K562 (cell line): ENCODE data around the gene COL26A1. TPM values are rescaled to one million over a fixed set of nuclear protein-coding genes. Genes with fewer than 3 reads are reported as not detected.
"Not testable (repeated sequence)": the region's sequence is repeated elsewhere in the genome, so short reads cannot be mapped to it uniquely, and the experiment has no call there.

Source experiments
- ATAC-seq: fragments of 200-7000 bp; cut with Tn5 transposase; 3 replicates; pipeline ENCODE4 v1.9.1; 2020; ENCODE audit warnings: moderate library complexity
- BruUV-seq: library from RNA; stranded (reverse); fragments of 400-500 nt; replicated peaks from 2 replicates; lab custom pipeline; 2021; lab: Mats Ljungman, UMichigan
- CTCF ChIA-PET: fragments of 300-600 bp; formaldehyde crosslinking; extraction: SDS; loops from one replicate; lab custom pipeline; 2021; ENCODE audit warnings: low intra/inter-chr PET ratio; lab: Yijun Ruan, JAX
- POLR2A ChIA-PET: fragments of 300-600, 350-650 bp; sonication (Branson Sonifier 250); formaldehyde crosslinking; extraction: SDS; loops from one replicate; lab custom pipeline; 2021; ENCODE audit warnings: antibody characterized with exemption, inconsistent platforms; lab: Yijun Ruan, JAX
- DNase-seq, 4 experiments: peaks; one replicate each; pipeline versions ENCODE4 v3.0.0 to v3.0.0-alpha.2; 2011 to 2018; ENCODE audit warnings: low spot score in 3 of 4, mixed read lengths in 3 of 4; ENCODE audit errors: extremely low read depth in 1 of 4
- FAIRE-seq: peaks from 2 replicates; lab custom pipeline; 2011; peaks lifted over from hg19 to GRCh38; lab: Jason Lieb, UNC
- H2AFZ ChIP-seq: 2 replicates; pipeline ENCODE4 v1.6.0; 2011; ENCODE audit warnings: low read depth, low read length, control low read depth, inconsistent platforms
- H3K27ac ChIP-seq: fragments of 200-600 bp; 3 replicates; pipeline ENCODE4 v1.8.0; 2011; ENCODE audit warnings: low read depth, mild to moderate bottlenecking, control low read depth, inconsistent platforms, low read length, moderate library complexity, mixed read lengths; ENCODE audit errors: extremely low read depth
- H3K27me3 ChIP-seq, 2 experiments: fragments of 300-600 bp in 1 of 2; 2 replicates in 1 of 2; 3 replicates in 1 of 2; pipeline versions ENCODE4 v1.6.0 to v1.8.0; 2011; ENCODE audit warnings: inconsistent platforms in 2 of 2, low read length in 2 of 2, mild to moderate bottlenecking in 1 of 2, mixed read lengths in 1 of 2, moderate library complexity in 1 of 2; ENCODE audit not compliant: control insufficient read depth in 2 of 2, insufficient read depth in 2 of 2
- H3K36me3 ChIP-seq: fragments of 300-600 bp; 3 replicates; pipeline ENCODE4 v1.8.0; 2011; ENCODE audit warnings: mild to moderate bottlenecking, low read length, inconsistent platforms; ENCODE audit not compliant: control insufficient read depth, insufficient read depth
- H3K4me1 ChIP-seq, 2 experiments: fragments of 200-600 bp in 1 of 2; replicated peaks in 1 of 2; 2 replicates in 1 of 2; 3 replicates in 1 of 2; pipeline versions ENCODE4 v1.5.1 to v1.8.0; 2011; ENCODE audit warnings: inconsistent platforms in 2 of 2, low read length in 2 of 2, mild to moderate bottlenecking in 1 of 2, mixed read lengths in 1 of 2, moderate library complexity in 1 of 2; ENCODE audit not compliant: control insufficient read depth in 2 of 2, insufficient read depth in 2 of 2
- H3K4me2 ChIP-seq: 2 replicates; pipeline ENCODE4 v1.6.1; 2011; ENCODE audit warnings: low read length, control low read depth, inconsistent platforms, mixed read lengths; ENCODE audit not compliant: insufficient read depth
- H3K4me3 ChIP-seq: fragments of 200-600 bp; sonication (generic), shearing (Covaris generic); 2 replicates; pipeline ENCODE4 v1.5.1; 2016; ENCODE audit warnings: control low read depth, inconsistent platforms
- H3K79me2 ChIP-seq: fragments of 200-600 bp; 3 replicates; pipeline ENCODE4 v1.8.0; 2011; ENCODE audit warnings: low read length, inconsistent platforms; ENCODE audit not compliant: control insufficient read depth, insufficient read depth
- H3K9ac ChIP-seq, 2 experiments: 2 replicates each; pipeline versions ENCODE4 v1.6.0 to v1.6.1; 2011; ENCODE audit warnings: low read depth in 2 of 2, low read length in 2 of 2, control low read depth in 1 of 2, inconsistent platforms in 1 of 2, mild to moderate bottlenecking in 1 of 2, mixed read lengths in 1 of 2; ENCODE audit not compliant: insufficient read depth in 1 of 2
- H3K9me1 ChIP-seq: one replicate; pipeline ENCODE4 v1.6.0; 2011; ENCODE audit warnings: inconsistent platforms, mild to moderate bottlenecking, low read length, moderate library complexity; ENCODE audit not compliant: control insufficient read depth, insufficient read depth
- H3K9me3 ChIP-seq: replicated peaks from 2 replicates; pipeline ENCODE4 v1.5.1; 2011; ENCODE audit warnings: low read depth, low read length, inconsistent platforms; ENCODE audit not compliant: control insufficient read depth, insufficient read depth
- H4K20me1 ChIP-seq: replicated peaks from 2 replicates; pipeline ENCODE4 v1.6.1; 2011; ENCODE audit warnings: low read length, inconsistent platforms, mixed read lengths; ENCODE audit not compliant: control insufficient read depth, insufficient read depth
- KDM5B ChIP-seq: fragments of 200-600 bp; sonication (generic); IDR thresholded peaks from 2 replicates; pipeline ENCODE4 v1.6.1; 2012; ENCODE audit warnings: low read depth, mild to moderate bottlenecking, moderate library complexity, low read length, control low read depth, inconsistent platforms; ENCODE audit not compliant: insufficient replicate concordance
- MBD2 ChIP-seq: sonication (generic); IDR thresholded peaks from 2 replicates; pipeline ENCODE4 v1.6.1; 2016; ENCODE audit warnings: low read depth, borderline replicate concordance
- MTA3 ChIP-seq: fragments of 450-650 bp; formaldehyde crosslinking; IDR thresholded peaks from 2 replicates; pipeline ENCODE4 v1.6.1; 2017; ENCODE audit warnings: mild to moderate bottlenecking, borderline replicate concordance
- NFYB ChIP-seq: IDR thresholded peaks from 2 replicates; pipeline ENCODE4 v1.6.1; 2011; ENCODE audit warnings: mild to moderate bottlenecking, moderate library complexity; ENCODE audit not compliant: insufficient read length; ENCODE audit errors: extremely low read depth
- PML ChIP-seq: IDR thresholded peaks from 2 replicates; pipeline ENCODE4 v1.6.1; 2012; ENCODE audit warnings: low read length, inconsistent platforms
- POLR2A ChIP-seq: fragments of 450-650 bp; conservative IDR thresholded peaks from 2 replicates; pipeline ENCODE4 v1.6.1; 2016
- POLR2AphosphoS5 ChIP-seq: IDR thresholded peaks from 2 replicates; pipeline ENCODE4 v1.6.1; 2011; ENCODE audit warnings: mild to moderate bottlenecking, low read depth, low read length, moderate library complexity; ENCODE audit not compliant: control insufficient read depth, insufficient read depth
- POLR2B ChIP-seq: fragments of 450-650 bp; IDR thresholded peaks from 2 replicates; pipeline ENCODE4 v1.6.1; 2018; ENCODE audit warnings: low read depth; ENCODE audit not compliant: partially characterized antibody
- POLR2G ChIP-seq: fragments of 200-400 bp; formaldehyde crosslinking; IDR thresholded peaks from 2 replicates; pipeline ENCODE4 v1.6.1; 2017; ENCODE audit warnings: low read depth, mild to moderate bottlenecking, antibody characterized with exemption, low read length, moderate library complexity
- RBFOX2 ChIP-seq: fragments of 200-400 bp; formaldehyde crosslinking; IDR thresholded peaks from 2 replicates; pipeline ENCODE4 v1.6.1; 2017; ENCODE audit warnings: low read depth, mild to moderate bottlenecking, low read length, moderate library complexity
- RBM25 ChIP-seq: fragments of 200-400 bp; formaldehyde crosslinking; IDR thresholded peaks from 2 replicates; pipeline ENCODE4 v1.6.1; 2018; ENCODE audit warnings: low read length, low read depth, moderate library complexity; ENCODE audit not compliant: severe bottlenecking
- SREBF1 ChIP-seq: fragments of 150-350 bp; IDR thresholded peaks from 2 replicates; pipeline ENCODE4 v1.6.1; 2014; ENCODE audit warnings: antibody characterized with exemption, low read depth, low read length, borderline replicate concordance
- SUPT5H ChIP-seq: fragments of 450-650 bp; IDR thresholded peaks from 2 replicates; pipeline ENCODE4 v1.6.1; 2016
- TBP ChIP-seq: optimal IDR thresholded peaks from 2 replicates; pipeline ENCODE3; 2011; ENCODE audit warnings: low read depth, low read length, improper control_type of control experiment
- WGBS: fragments of 100-300 bp; shearing (Covaris generic); methylation state at CpG from one replicate; pipeline ENCODE4 v1.1.6; 2016; ENCODE audit warnings: low coverage, mixed read lengths; ENCODE audit not compliant: insufficient coverage; ENCODE audit errors: missing lambda C conversion rate; 5-methylcytosine and 5-hydroxymethylcytosine counted together
- in situ Hi-C: fragments of 300-500 bp; cut with MboI; formaldehyde crosslinking; loops from 4 replicates; pipeline ENCODE4 v1.15.0; 2018; ENCODE audit warnings: inconsistent platforms, mixed read lengths
- intact Hi-C: fragments of 100-400 bp; cut with micrococcal nuclease; formaldehyde crosslinking; loops from 2 replicates; pipeline ENCODE4 v1.14.2; 2022
- polyA plus RNA-seq, 8 experiments: library from polyadenylated mRNA; depleted of rRNA in 4 of 8; stranded (reverse) in 5 of 8; unstranded in 3 of 8; fragments of >200 nt; fragmentation: Nextera tagmentation in 2 of 8; fragmentation: Illumina TruSeq in 1 of 8; extraction: Ambion mirVana in 2 of 8; extraction: Trizol in 1 of 8; gene quantifications; 2 replicates each; pipeline versions ENCODE4 v1.2.1 to v1.2.3, GENCODE V29; 2011 to 2014; ENCODE audit warnings: inconsistent platforms in 1 of 8, missing spikeins in 1 of 8
- total RNA-seq, 7 experiments: library from RNA; depleted of rRNA in 6 of 7; stranded (reverse); fragments of >200 nt in 6 of 7; fragmentation: Illumina TruSeq in 2 of 7; extraction: Trizol in 2 of 7; gene quantifications; 2 replicates each; pipeline versions ENCODE4 v1.2.1 to v1.2.3, GENCODE V29; 2011 to 2021; ENCODE audit warnings: low replicate concordance in 1 of 7

Gene COL26A1
- total and polyA plus RNA-seq, 9 of the 15 experiments (the other 6 are each of a cell fraction or from before 2014, with no cell fraction given), result 0.04 to 0.39 (median 0.07) TPM; not detected in 5

GRCh38 chr7:101349300-101349699, 13.4 kb upstream of the COL26A1 start:
- in situ Hi-C loops, FAIRE-seq, H3K9me1 ChIP-seq, H3K9me3 ChIP-seq, H3K27ac ChIP-seq: not testable (repeated sequence)
- peaks cover 0 to 25% of the 10 kb centered on the region in 2 experiments; a peak in 3 of 5 replicates for H3K27me3 ChIP-seq
- 53% methylated on average over 12 of the region's 12 CpGs for WGBS
- DNase-seq, result peak in 1 of 4 experiments; percentile 15
- peak; percentile 45 for TF ChIP-seq POLR2B
- TF ChIP-seq SUPT5H, result peak; percentile 74
- peak; percentile 39; the same call in 1 of the 2 replicates for TF ChIP-seq POLR2AphosphoS5
- peak; percentile 31 for TF ChIP-seq KDM5B
- peak; percentile 30 for TF ChIP-seq RBM25
- peak; percentile 29 for TF ChIP-seq TBP
- peak; percentile 84 for TF ChIP-seq POLR2A
- peak; percentile 92 for TF ChIP-seq SREBF1
- TF ChIP-seq NFYB, result peak; percentile 68
- 0 out of 2 replicates have a peak, but pooled peaks have one; percentile 65 for TF ChIP-seq MTA3
- peak; percentile 38; the same call in 1 of the 2 replicates for TF ChIP-seq MBD2
- TF ChIP-seq RBFOX2, result peak; percentile 61
- peak; percentile 48; the same call in 1 of the 2 replicates for TF ChIP-seq POLR2G
- TF ChIP-seq PML, result peak; percentile 71; the same call in 1 of the 2 replicates
- TF ChIP-seq, all 486 proteins: peak for 14; not testable (repeated sequence) for 472
- H3K79me2 ChIP-seq, H3K4me3 ChIP-seq, H3K4me2 ChIP-seq, BruUV-seq, H4K20me1 ChIP-seq, H3K36me3 ChIP-seq, H3K9ac ChIP-seq, H2AFZ ChIP-seq, CTCF ChIA-PET, intact Hi-C loops: not testable (repeated sequence)
- peaks cover 7 to 17% of the 10 kb centered on the region in 2 experiments; a peak in 4 of 5 replicates for H3K4me1 ChIP-seq
- ATAC-seq, result peak; percentile 23; the same call in 2 of the 3 replicates
- POLR2A ChIA-PET, result interaction anchor here (0.6 to 1.0 kb wide), 2 partner anchors 9 to 264 kb away, joined by 3 to 6 read pairs; partner anchors contain the start of gene TRIM56
